PC-3 (cell line): Measurements from ENCODE around the gene GRWD1. TPM values are rescaled to one million over a fixed set of nuclear protein-coding genes. Genes with fewer than 3 reads are reported as not detected.

Source experiments
- ATAC-seq: fragments of 200-7000 bp; cut with Tn5 transposase; 2 replicates; pipeline ENCODE4 v1.9.1; 2020; ENCODE audit warnings: mild to moderate bottlenecking, moderate library complexity
- BruUV-seq: library from RNA; stranded (reverse); fragments of 400-500 nt; replicated peaks from 2 replicates; lab custom pipeline; 2021; lab: Mats Ljungman, UMichigan
- CTCF ChIA-PET: fragments of 300-600 bp; sonication (Branson Sonifier 250); formaldehyde crosslinking; loops from one replicate; lab custom pipeline; 2022; ENCODE audit warnings: antibody characterized with exemption; lab: Charles Lee
- POLR2A ChIA-PET: fragments of 300-600 bp; sonication (Branson Sonifier 250); formaldehyde crosslinking; loops from one replicate; lab custom pipeline; 2022; ENCODE audit warnings: antibody characterized with exemption; ENCODE audit not compliant: unreplicated experiment; lab: Charles Lee
- DNase-seq: peaks from one replicate; pipeline ENCODE4 v3.0.0-alpha.2; 2015
- H2AFZ ChIP-seq: fragments of 300-600 bp; sonication (generic); 2 replicates; pipeline ENCODE4 v1.6.0; 2016; ENCODE audit warnings: antibody characterized with exemption, low read length
- H3F3A ChIP-seq: fragments of 300-600 bp; sonication (generic); one replicate; pipeline ENCODE4 v1.6.0; 2017; ENCODE audit warnings: antibody characterized with exemption, low read length, control low read depth, mild to moderate bottlenecking; ENCODE audit not compliant: unreplicated experiment
- H3K27ac ChIP-seq: fragments of 300-600 bp; sonication (generic); 2 replicates; pipeline ENCODE4 v1.5.1; 2016; ENCODE audit warnings: mild to moderate bottlenecking, low read length
- H3K27me3 ChIP-seq: fragments of 300-600 bp; sonication (generic); 2 replicates; pipeline ENCODE4 v1.6.1; 2016; ENCODE audit warnings: low read length, mixed read lengths
- H3K36me3 ChIP-seq: fragments of 300-600 bp; sonication (generic); 2 replicates; pipeline ENCODE4 v1.6.1; 2016; ENCODE audit warnings: low read depth, mixed run types, low read length, mixed read lengths
- H3K4me1 ChIP-seq: fragments of 300-600 bp; sonication (generic); 2 replicates; pipeline ENCODE4 v1.5.1; 2016; ENCODE audit warnings: low read length; ENCODE audit not compliant: insufficient read depth
- H3K4me2 ChIP-seq: fragments of 300-600 bp; sonication (generic); 2 replicates; pipeline ENCODE4 v1.6.0; 2016; ENCODE audit warnings: low read length
- H3K4me3 ChIP-seq: fragments of 300-600 bp; sonication (generic); 2 replicates; pipeline ENCODE4 v1.5.1; 2016; ENCODE audit warnings: mild to moderate bottlenecking, low read length, mixed read lengths
- H3K79me2 ChIP-seq: fragments of 300-600 bp; sonication (generic); 2 replicates; pipeline ENCODE4 v1.6.1; 2017; ENCODE audit warnings: low read length, mixed read lengths
- H3K9ac ChIP-seq: fragments of 300-600 bp; sonication (generic); 2 replicates; pipeline ENCODE4 v1.6.0; 2016; ENCODE audit warnings: mild to moderate bottlenecking, low read length
- H3K9me2 ChIP-seq: fragments of 300-600 bp; sonication (generic); replicated peaks from 2 replicates; pipeline ENCODE4 v1.6.1; 2016; ENCODE audit warnings: mixed run types, low read length, mixed read lengths
- H3K9me3 ChIP-seq: fragments of 300-600 bp; sonication (generic); 2 replicates; pipeline ENCODE4 v1.6.1; 2016; ENCODE audit warnings: low read length, mixed read lengths
- H4K20me1 ChIP-seq: fragments of 300-600 bp; sonication (generic); 2 replicates; pipeline ENCODE4 v1.6.1; 2016; ENCODE audit warnings: low read length, mixed read lengths
- CTCF ChIP-seq: fragments of 300-600 bp; sonication (generic); conservative IDR thresholded peaks from 2 replicates; pipeline ENCODE4 v1.5.1; 2017; ENCODE audit warnings: antibody characterized with exemption, low read depth, mild to moderate bottlenecking, low read length
- EZH2 ChIP-seq: fragments of 300-600 bp; sonication (generic); IDR thresholded peaks from one replicate; pipeline ENCODE4 v1.6.1; 2017; ENCODE audit warnings: antibody characterized with exemption, mild to moderate bottlenecking, low read length; ENCODE audit not compliant: unreplicated experiment
- EZH2phosphoT487 ChIP-seq: fragments of 300-600 bp; sonication (generic); IDR thresholded peaks from 2 replicates; pipeline ENCODE4 v1.6.1; 2018; ENCODE audit warnings: mild to moderate bottlenecking, antibody characterized with exemption, low read length, borderline replicate concordance
- intact Hi-C: fragments of 100-400 bp; cut with micrococcal nuclease; formaldehyde crosslinking; loops from 2 replicates; pipeline ENCODE4 v1.9.0; 2023
- total RNA-seq: library from RNA; depleted of rRNA; stranded (reverse); fragments of >200 nt; gene quantifications from 2 replicates; pipeline ENCODE4 v1.2.3, GENCODE V29; 2014

Gene GRWD1
- total RNA-seq, 1 experiment from 2014 or later: 33.2 TPM

DNA sequence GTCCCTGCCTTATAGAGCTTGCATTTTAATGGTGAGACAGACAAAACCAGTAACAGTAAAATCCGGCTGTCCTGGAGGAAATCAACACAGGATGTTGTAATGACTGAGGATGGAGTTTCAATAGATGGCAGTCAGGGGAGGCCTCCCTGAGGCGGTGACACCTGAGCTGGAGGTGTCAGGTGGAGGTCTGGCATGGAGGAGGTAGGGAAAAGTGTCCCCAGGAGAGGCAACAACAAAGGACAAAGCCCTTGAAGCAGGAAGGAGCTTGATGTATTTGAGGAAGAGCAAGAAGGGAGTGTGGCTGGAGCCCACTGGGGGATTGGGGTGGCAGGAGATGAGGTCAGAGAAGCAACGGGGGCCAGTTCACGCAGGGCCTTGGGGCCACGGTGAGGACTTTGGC is 44.5 kb upstream of the GRWD1 start:
- no peak for TF ChIP-seq CTCF
- no peak for TF ChIP-seq EZH2
- no peak for TF ChIP-seq EZH2phosphoT487
- no peak overlapping the region for H3K27ac ChIP-seq
- POLR2A ChIA-PET: no interaction called here

DNA sequence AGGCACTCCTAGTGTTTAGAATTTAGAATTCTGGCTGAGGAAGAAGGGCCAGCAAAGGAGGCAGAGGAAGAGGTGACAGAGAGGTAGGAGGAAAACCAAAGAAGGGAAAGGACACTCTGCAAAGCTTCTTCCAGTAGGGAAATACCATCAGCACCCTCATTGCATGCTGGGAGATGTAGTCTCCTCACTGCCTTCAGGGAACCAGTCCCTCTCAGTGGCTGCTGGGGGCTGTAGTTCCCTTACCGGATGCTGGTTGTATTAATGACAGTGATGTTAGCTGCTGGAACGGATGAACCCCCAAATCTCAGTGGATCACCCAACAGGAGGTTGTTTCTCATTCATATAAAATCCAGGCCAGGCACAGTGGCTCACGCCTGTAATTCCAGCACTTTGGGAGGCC is 42.2 kb upstream of the GRWD1 start:
- no peak overlapping the region for H2AFZ ChIP-seq
- intact Hi-C loops: no loop called here
- no peaks in the 10 kb centered on the region for H3K79me2 ChIP-seq
- H4K20me1 ChIP-seq: no peaks in the 10 kb centered on the region
- H3K27me3 ChIP-seq: no peaks in the 10 kb centered on the region
- H3K27ac ChIP-seq: no peak overlapping the region
- ATAC-seq (peak; percentile 36; the same call in 1 of the 2 replicates), DNase-seq (peak; percentile 49)
- ChIA-PET POLR2A (no interaction called here), CTCF (interaction anchor here (0.5 kb wide), 1 partner anchor 179 kb away, joined by 3 read pairs; no protein-coding TSS in a partner anchor)
- TF ChIP-seq EZH2: no peak
- no peak for TF ChIP-seq EZH2phosphoT487
- no peak for TF ChIP-seq CTCF
- BruUV-seq: no TSS peak
- no peak overlapping the region for H3K9ac ChIP-seq
- no peaks in the 10 kb centered on the region for H3K9me2 ChIP-seq
- no peak overlapping the region for H3K4me2 ChIP-seq
- H3K4me3 ChIP-seq: no peak overlapping the region
- no peaks in the 10 kb centered on the region for H3K9me3 ChIP-seq
- H3F3A ChIP-seq: no peaks in the 10 kb centered on the region
- no peaks in the 10 kb centered on the region for H3K4me1 ChIP-seq
- no peaks in the 10 kb centered on the region for H3K36me3 ChIP-seq

More for the DNA sequence above, 44.5 kb upstream of the GRWD1 start:
- no peaks in the 10 kb centered on the region for H3K9me2 ChIP-seq
- intact Hi-C loops: no loop called here
- no peak overlapping the region for H3K4me3 ChIP-seq
- no peaks in the 10 kb centered on the region for H3K27me3 ChIP-seq
- H3K79me2 ChIP-seq: no peaks in the 10 kb centered on the region
- no peaks in the 10 kb centered on the region for H4K20me1 ChIP-seq
- BruUV-seq: no TSS peak
- H3K9me3 ChIP-seq: no peaks in the 10 kb centered on the region
- no peaks in the 10 kb centered on the region for H3K36me3 ChIP-seq
- CTCF ChIA-PET: no interaction called here
- no peak overlapping the region for H3K9ac ChIP-seq
- peaks cover 6% of the 10 kb centered on the region for H3K4me1 ChIP-seq
- ATAC-seq: no peak
- H3K4me2 ChIP-seq: no peak overlapping the region
- no peaks in the 10 kb centered on the region for H3F3A ChIP-seq
- no peak overlapping the region for H2AFZ ChIP-seq
- no peak for DNase-seq

- Histone ChIP-seq H3K9me3 (no peaks in the 10 kb centered on the region), H4K20me1 (no peaks in the 10 kb centered on the region), H2AFZ (no peak overlapping the region), H3K9me2 (no peaks in the 10 kb centered on the region), H3K4me1 (no peaks in the 10 kb centered on the region), H3F3A (no peaks in the 10 kb centered on the region), H3K9ac (no peak overlapping the region), H3K79me2 (no peaks in the 10 kb centered on the region), H3K4me3 (no peak overlapping the region), H3K27me3 (no peaks in the 10 kb centered on the region), H3K27ac (no peak overlapping the region), H3K4me2 (no peak overlapping the region), H3K36me3 (no peaks in the 10 kb centered on the region)
- CTCF ChIA-PET: no interaction called here
- no peak for ATAC-seq
- DNase-seq: no peak
- POLR2A ChIA-PET: no interaction called here
- intact Hi-C loops: no loop called here
- BruUV-seq: no TSS peak
- no peak for TF ChIP-seq EZH2phosphoT487
- TF ChIP-seq EZH2: no peak
- no peak for TF ChIP-seq CTCF
Measured at GRCh38 chr19:48405010-48405659, 40.6 kb upstream of the GRWD1 start.
